ENCODE results near the gene EIF1AX.

DNA sequence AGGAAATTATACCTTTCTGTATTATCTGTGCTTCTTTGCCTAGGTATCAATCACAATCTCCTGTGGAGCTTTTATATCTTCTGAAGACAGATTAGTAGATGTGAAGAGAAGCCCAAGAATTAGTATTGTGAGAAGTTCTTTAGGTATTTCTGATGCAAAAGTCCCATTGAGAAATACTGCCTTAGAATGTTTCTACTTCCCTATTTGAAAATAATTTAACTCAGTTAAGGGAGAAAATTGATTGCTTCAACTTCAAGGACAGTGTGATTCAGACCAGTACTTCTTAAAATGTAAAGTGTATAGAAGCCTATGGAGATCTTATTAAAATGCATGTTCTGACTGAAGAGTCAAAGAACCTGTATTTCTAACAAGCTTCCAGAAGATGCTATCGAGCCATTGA is 9.0 kb downstream of the EIF1AX start:
- TF ChIP-seq EZH2 (IDR thresholded peaks at IDR 0.05; ENCODE audit: insufficient read depth, poor library complexity, severe bottlenecking) (no peak), EZH2phosphoT487 (IDR thresholded peaks at IDR 0.05; ENCODE audit: insufficient read depth, low read depth) (no peak)
